NCI-H526 treated with DMSO at 0.1 percent for 48 hours (cell line): Measurements from ENCODE around the gene OLFML3.
"Not testable (repeated sequence)": the region's sequence is repeated elsewhere in the genome, so short reads cannot be mapped to it uniquely, and the experiment has no call there.

Experiments used
- DNase-seq: peaks from one replicate; lab custom pipeline; 2025; lab: John Stamatoyannopoulos, UW

Gene OLFML3, protein sequence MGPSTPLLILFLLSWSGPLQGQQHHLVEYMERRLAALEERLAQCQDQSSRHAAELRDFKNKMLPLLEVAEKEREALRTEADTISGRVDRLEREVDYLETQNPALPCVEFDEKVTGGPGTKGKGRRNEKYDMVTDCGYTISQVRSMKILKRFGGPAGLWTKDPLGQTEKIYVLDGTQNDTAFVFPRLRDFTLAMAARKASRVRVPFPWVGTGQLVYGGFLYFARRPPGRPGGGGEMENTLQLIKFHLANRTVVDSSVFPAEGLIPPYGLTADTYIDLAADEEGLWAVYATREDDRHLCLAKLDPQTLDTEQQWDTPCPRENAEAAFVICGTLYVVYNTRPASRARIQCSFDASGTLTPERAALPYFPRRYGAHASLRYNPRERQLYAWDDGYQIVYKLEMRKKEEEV

DNA sequence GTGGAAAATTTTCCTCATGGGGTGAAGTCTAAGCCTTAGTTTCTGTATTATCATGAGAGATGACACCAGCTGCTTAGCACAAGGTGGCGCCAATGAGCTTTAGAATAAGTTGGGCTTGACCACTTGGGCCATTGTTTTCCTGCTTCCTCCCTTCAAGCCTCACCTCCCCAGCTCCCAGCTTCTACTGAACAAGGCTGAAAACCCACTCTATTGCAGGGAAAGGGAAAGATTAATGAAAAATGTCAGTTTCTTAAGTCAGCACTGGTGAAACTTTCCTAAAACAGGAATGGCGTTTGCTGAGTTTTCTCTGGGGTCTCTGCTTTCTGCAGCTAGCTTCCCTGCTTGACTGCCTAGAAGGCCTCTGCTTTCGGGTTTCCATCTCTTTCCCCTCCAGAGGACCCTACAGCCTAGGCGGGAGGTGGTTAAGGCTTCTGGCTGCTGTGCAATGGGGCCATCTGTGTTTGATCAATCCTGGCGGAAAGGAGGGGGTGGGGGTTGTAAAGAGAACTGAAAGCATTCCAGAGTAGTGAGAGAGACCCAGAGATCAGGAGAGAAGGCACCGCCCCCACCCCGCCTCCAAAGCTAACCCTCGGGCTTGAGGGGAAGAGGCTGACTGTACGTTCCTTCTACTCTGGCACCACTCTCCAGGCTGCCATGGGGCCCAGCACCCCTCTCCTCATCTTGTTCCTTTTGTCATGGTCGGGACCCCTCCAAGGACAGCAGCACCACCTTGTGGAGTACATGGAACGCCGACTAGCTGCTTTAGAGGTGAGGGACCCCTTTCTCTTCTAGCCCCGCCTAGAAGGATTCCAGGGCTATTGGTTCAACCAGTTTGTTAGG, at the start of gene OLFML3:
Gene OLFML3 (plus strand): TSS at position 612 of the 840 bp plus-strand sequence. CDS start 43 bp downstream, at position 655.
- peak; percentile 61 for DNase-seq

DNA sequence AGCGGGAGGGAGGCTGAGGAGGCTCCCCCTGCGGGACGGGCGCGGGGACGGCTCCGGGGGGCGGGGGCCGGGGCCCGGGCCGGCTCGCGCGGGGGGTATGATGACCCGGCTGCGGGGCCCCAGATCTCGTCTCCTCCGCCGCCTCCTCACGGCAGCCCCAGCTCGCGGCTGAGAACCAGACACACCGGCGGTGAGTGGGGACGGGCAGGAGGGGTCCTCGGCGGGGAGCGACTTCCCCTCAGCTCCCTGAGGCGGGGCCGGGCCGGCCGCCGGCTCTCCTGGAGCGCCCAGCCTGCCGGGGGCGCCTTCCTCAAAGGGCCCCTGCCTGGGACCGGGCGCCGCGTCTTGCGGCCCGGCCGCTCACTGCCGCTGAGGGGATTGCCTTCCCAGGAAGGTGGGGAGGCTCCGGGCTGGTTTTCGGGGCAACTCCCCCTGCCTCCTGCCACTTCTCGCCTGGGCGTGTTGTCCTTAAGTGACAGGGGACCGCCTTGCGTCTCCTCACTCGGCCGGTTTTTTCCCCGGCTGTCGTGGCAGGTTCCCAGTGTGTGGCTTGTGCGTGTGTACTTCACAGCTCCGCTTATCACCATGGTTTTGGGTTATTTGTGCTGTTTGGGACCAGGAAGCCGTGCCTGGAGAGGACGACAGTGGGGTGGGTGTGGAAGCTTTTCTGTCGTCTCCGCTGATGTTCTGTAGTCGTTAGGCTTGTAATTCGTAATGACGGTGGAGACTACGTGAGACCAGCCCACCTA, 49.4 kb upstream of the OLFML3 start:
- DNase-seq = peak; percentile 37

- DNase-seq = no peak
Measured at GRCh38 chr1:113930499-113931161, 48.6 kb upstream of the OLFML3 start.

DNA sequence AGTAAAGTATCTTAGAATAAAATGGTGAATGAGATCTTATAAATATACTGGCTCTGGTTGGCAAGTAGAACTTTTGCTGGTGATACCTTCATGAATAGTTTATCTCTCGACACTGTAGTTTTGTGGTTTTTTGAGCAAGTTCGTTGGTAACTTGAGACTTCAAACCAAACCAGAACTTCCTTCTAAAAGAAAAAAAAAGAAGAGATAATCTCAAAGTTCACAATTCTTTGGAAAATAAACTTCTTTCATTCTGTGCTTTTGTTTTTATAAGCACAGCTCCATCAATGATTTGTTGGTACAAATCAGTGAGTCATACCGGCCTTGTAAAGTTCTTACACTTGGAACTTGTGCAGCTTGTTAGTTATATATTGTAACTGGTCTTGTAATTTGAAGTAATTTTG, 47.8 kb upstream of the OLFML3 start:
- no peak for DNase-seq

DNA sequence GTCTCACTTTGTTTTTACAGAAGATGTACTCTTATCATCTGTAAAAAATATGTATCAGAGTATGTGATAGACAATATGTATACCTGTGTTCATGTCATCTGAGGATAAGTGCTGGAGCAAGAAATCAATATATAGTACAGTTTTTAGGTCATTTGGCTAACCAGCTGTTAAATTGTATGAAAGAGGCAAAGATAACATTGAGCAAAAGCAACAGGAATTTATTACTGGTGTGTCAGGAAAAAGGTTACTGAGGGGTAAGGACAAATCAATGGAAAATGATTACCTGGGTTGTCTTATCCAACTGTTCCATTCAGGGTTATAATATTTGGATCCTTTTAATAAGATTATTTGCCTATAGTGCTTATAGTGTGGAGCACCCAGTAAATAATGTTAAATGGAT, 45.3 kb upstream of the OLFML3 start:
- no peak for DNase-seq

DNA sequence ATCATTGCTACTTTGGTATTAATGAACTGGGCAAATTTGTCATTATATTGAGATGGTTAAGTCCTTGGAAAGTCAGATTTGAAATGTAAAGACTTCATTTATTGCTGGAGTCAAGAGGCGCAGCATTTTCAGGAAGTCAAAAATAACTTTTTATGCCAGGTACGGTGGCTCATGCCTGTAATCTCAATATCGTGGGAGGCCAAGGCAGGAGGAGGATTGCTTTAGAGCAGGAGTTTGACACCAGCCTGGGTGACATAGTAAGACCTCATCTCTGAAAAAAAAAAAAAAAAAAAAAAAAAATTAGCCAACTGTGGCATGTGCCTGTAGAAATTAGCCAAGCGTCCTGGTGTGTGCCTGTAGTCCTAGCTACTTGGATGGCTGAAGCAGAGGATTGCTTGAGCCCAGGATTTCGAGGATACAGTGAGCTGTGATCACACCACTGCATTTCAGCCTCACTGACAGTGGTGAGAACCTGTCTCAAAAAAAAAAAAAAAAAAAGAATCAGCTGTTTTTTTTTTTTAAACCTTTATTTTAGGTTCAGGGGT, 44.7 kb upstream of the OLFML3 start:
- DNase-seq = no peak

DNA sequence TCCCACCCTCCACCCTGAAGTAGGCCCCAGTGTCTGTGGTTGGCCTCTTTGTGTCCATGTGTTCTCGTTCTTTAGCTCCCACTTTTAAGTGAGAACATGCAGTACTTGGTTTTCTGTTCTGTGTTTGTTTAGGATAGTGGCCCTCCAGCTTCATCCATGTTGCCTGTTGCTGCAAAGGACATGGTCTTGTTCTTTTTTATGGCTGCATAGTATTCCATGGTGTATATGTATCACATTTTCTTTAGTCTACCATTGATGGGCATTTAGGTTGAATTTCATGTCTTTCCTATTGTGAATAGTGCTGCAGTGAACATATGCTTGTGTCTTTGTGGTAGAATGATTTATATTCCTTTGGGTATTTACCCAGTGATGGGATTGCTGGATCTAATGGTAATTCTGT, 44.1 kb upstream of the OLFML3 start:
- no peak for DNase-seq

DNA sequence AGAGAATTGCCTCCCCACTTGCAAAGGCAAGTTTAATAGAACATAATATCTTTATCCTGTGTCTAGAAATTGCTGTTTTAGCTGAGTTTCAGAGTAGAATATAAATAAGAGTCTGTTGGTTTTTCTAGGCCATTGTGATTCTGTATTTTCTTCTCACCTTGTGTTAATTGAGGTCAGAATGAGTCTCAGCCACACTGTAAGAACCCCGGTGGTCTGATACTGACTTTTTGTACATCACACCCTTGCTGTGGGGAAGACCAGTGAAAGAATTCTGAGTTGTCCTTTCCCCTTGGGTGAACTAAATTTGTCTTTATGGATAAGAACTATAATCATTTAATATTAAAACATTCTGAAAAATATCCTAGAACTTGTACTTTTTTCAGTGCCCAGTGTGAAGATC, 43.3 kb upstream of the OLFML3 start:
- no peak for DNase-seq

- DNase-seq = no peak
Measured at GRCh38 chr1:113937146-113937545, 42.1 kb upstream of the OLFML3 start.

- DNase-seq = no peak
Measured at GRCh38 chr1:113938192-113938591, 41.1 kb upstream of the OLFML3 start.

DNA sequence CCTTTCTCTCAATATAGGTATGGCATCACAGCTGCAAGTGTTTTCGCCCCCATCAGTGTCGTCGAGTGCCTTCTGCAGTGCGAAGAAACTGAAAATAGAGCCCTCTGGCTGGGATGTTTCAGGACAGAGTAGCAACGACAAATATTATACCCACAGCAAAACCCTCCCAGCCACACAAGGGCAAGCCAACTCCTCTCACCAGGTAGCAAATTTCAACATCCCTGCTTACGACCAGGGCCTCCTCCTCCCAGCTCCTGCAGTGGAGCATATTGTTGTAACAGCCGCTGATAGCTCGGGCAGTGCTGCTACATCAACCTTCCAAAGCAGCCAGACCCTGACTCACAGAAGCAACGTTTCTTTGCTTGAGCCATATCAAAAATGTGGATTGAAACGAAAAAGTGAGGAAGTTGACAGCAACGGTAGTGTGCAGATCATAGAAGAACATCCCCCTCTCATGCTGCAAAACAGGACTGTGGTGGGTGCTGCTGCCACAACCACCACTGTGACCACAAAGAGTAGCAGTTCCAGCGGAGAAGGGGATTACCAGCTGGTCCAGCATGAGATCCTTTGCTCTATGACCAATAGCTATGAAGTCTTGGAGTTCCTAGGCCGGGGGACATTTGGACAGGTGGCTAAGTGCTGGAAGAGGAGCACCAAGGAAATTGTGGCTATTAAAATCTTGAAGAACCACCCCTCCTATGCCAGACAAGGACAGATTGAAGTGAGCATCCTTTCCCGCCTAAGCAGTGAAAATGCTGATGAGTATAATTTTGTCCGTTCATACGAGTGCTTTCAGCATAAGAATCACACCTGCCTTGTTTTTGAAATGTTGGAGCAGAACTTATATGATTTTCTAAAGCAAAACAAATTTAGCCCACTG, 38.7 kb upstream of the OLFML3 start:
- no peak for DNase-seq

- DNase-seq = no peak
Measured at GRCh38 chr1:113941245-113941559, 38.1 kb upstream of the OLFML3 start.

DNA sequence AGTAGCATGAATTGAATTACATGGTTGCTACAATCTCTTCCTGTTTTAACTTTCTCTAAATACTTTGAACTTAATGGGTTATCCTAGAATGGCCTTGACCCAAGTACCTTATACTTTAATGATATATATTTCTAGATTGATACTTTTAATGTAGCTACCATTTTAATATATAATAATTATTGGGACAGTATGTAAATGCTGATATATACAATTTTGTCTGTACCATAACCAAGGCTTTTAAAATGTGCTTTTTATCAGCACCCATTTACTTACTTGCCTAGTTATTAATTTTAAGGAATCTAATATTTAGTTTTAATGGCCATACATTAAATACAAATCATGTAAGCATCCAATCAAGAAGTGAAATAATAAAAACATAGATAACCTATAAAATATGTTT, 36.7 kb upstream of the OLFML3 start:
- DNase-seq = no peak

DNA sequence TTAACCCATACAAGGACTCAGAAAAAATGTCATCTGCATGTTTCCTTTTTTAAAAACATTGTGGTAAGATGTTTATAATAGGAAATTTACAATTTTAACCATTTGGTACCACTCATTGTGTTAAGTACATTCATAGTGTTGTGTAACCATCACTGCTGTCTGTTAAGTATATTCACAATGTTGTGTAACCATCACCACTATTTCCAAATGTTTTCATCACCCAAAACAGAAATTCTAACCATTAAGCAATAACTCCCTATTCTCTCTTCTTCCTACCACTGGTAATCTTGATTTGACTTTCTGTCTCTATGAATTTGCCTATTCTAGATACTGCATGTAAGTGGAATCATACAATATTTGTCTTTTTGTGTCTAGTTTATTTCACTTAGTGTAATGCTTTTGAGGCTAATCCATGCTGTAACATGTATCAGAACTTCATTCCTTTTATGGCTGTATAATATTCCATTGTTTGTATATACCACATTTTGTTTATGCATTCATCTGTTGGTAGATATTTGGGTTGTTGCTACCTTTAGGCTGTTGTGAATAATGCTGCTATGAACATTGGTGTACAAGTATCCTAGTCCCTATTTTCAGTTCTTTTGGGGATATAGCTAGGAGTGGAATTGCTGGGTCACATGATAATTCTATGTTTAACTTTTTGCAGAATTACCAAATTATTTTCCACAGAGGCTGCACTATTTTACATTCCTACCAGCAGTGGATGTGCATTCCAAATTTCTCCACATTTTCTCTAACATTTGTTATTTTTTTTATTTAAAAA, 36.1 kb upstream of the OLFML3 start:
- no peak for DNase-seq

- no peak for DNase-seq
Measured at GRCh38 chr1:113945329-113945728, 33.9 kb upstream of the OLFML3 start.

GRCh38 chr1:113946112-113946511, 33.2 kb upstream of the OLFML3 start:
- DNase-seq = no peak

DNA sequence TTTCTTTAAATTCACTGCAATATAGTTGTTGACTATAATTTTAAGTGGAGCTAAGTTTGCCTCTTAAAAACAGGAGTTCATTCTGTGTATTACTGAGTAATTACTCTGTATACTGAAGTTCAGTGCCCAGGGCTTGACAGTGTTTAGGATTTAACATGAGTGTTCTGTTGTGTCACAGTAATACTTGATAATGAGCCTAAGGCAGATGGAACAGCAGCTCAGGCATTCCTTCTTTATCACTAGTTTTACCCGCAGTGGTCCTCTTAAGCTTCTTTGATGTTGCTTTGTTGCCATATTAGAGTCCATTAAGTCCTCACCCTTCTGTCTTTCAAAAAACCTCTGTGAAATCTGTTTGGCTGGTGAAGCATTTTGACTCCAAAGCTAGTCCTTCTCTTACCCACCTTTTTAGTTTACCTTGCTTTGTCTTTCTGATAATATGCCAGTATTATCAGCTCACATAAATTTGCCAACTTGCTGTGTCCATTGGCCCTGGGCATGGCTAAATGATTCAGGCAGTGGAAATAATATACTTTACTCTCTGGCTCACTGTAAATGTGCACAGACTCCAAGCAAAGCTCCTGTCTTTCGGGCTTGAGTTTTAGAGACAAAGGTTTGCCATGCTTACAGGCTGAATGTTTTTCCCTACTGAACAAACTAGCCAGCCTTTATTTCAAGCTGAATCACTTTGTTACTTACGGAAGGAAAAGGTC, 32.4 kb upstream of the OLFML3 start:
- DNase-seq = no peak

GRCh38 chr1:113947388-113948107, 31.7 kb upstream of the OLFML3 start:
- DNase-seq = no peak

GRCh38 chr1:113948151-113948550, 31.1 kb upstream of the OLFML3 start:
- not testable (repeated sequence) for DNase-seq
